Glutamatergic neuron (in vitro differentiated cells): ENCODE measurements around the gene NCF4. TPM values are rescaled to one million over a fixed set of nuclear protein-coding genes. Genes with fewer than 3 reads are reported as not detected.

Experiments used
- DNase-seq: peaks from one replicate; pipeline ENCODE4 v3.0.0; 2022
- H3K27ac Mint-ChIP-seq: one replicate; pipeline ENCODE4 v1.8.0; 2020; ENCODE audit warnings: mild to moderate bottlenecking, mixed read lengths, inconsistent platforms; ENCODE audit not compliant: unreplicated experiment
- H3K27me3 Mint-ChIP-seq: one replicate; pipeline ENCODE4 v1.8.0; 2020; ENCODE audit warnings: mild to moderate bottlenecking, moderate library complexity, mixed read lengths, inconsistent platforms; ENCODE audit not compliant: unreplicated experiment
- H3K36me3 Mint-ChIP-seq: one replicate; pipeline ENCODE4 v1.8.0; 2020; ENCODE audit warnings: mild to moderate bottlenecking, mixed read lengths, inconsistent platforms; ENCODE audit not compliant: unreplicated experiment
- H3K4me1 Mint-ChIP-seq: one replicate; pipeline ENCODE4 v1.8.0; 2020; ENCODE audit warnings: mild to moderate bottlenecking, low read depth, mixed read lengths, inconsistent platforms; ENCODE audit not compliant: unreplicated experiment
- H3K4me3 Mint-ChIP-seq: one replicate; pipeline ENCODE4 v1.8.0; 2020; ENCODE audit warnings: mild to moderate bottlenecking, mixed read lengths, inconsistent platforms; ENCODE audit not compliant: unreplicated experiment
- H3K9me3 Mint-ChIP-seq: one replicate; pipeline ENCODE4 v1.8.0; 2020; ENCODE audit warnings: mild to moderate bottlenecking, moderate library complexity, mixed read lengths, inconsistent platforms; ENCODE audit not compliant: unreplicated experiment
- total RNA-seq: library from RNA; stranded (reverse); fragmentation: NEBNext Ultra II Directional; extraction: Animal tissue kit (Norgen Biotek cat#: 25700); gene quantifications from one replicate; pipeline ENCODE4 v1.2.1, GENCODE V29; 2021; ENCODE audit not compliant: unreplicated experiment
- TF ChIP-seq, protein P1 (sequence below): fragments of 200-600 bp; sonication (generic); IDR thresholded peaks from one replicate; pipeline ENCODE4 v1.5.0; 2021; ENCODE audit not compliant: partially characterized antibody, unreplicated experiment

NCF4 gene
- total RNA-seq, 1 donor from 2014 or later: not detected

DNA sequence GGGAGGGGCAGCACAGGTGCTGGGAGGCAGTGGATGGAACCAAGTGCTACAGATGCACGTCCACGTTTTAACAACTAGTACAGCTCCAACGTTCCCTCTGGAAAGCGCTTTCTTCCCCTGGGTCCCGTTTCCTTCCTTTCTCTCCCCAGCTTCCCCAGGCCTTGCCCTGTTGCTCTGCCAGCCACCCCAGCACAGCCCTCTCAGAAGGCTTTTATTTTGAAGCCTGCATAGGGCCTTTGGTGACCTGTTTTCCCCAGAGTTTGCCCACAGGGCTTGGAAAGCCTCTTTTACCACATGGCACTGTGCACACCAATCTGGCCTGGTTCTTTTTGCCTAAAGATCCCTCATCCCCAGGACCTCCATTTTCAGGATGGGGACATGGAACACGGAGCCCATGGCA is 13.9 kb upstream of the NCF4 start:
- H3K4me3 Mint-ChIP-seq: no peak overlapping the region
- H3K36me3 Mint-ChIP-seq: no peaks in the 10 kb centered on the region
- TF ChIP-seq, protein P1, sequence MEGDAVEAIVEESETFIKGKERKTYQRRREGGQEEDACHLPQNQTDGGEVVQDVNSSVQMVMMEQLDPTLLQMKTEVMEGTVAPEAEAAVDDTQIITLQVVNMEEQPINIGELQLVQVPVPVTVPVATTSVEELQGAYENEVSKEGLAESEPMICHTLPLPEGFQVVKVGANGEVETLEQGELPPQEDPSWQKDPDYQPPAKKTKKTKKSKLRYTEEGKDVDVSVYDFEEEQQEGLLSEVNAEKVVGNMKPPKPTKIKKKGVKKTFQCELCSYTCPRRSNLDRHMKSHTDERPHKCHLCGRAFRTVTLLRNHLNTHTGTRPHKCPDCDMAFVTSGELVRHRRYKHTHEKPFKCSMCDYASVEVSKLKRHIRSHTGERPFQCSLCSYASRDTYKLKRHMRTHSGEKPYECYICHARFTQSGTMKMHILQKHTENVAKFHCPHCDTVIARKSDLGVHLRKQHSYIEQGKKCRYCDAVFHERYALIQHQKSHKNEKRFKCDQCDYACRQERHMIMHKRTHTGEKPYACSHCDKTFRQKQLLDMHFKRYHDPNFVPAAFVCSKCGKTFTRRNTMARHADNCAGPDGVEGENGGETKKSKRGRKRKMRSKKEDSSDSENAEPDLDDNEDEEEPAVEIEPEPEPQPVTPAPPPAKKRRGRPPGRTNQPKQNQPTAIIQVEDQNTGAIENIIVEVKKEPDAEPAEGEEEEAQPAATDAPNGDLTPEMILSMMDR: no peak
- peaks cover 6% of the 10 kb centered on the region for H3K9me3 Mint-ChIP-seq
- no peak overlapping the region for H3K27ac Mint-ChIP-seq
- H3K27me3 Mint-ChIP-seq: peaks cover 7% of the 10 kb centered on the region
- no peak for DNase-seq
- H3K4me1 Mint-ChIP-seq: no peaks in the 10 kb centered on the region

- no peak overlapping the region for H3K27ac Mint-ChIP-seq
- H3K4me3 Mint-ChIP-seq: no peak overlapping the region
- H3K4me1 Mint-ChIP-seq: peaks cover 4% of the 10 kb centered on the region
- H3K27me3 Mint-ChIP-seq: peaks cover 4% of the 10 kb centered on the region
- H3K36me3 Mint-ChIP-seq: no peaks in the 10 kb centered on the region
- TF ChIP-seq, protein P1: no peak
- no peak for DNase-seq
- peaks cover 3% of the 10 kb centered on the region for H3K9me3 Mint-ChIP-seq
These were observed 10.8 kb upstream of the NCF4 start for GRCh38 chr22:36850056-36850455.

DNA sequence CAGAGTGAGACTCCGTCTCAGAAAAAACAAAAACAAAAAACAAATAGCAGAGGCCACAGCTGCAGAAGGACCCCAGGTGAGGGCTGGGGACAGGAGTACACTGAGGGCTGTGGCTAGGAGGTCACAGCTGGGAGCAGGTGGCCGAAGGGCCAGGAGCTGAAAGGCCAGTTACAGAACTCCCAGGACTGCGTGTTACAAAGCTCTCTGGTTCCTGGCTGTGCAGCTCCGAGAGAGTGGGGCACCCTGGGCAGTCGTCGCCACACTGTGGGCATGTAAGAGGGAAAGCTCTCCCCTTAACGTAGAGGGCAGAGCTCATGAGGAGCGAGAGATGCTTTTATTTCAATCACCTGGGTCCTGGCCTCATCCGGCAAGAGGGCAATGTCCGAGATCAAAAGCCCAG is 10.1 kb upstream of the NCF4 start:
- H3K36me3 Mint-ChIP-seq: no peaks in the 10 kb centered on the region
- no peak for DNase-seq
- H3K4me1 Mint-ChIP-seq: peaks cover 4% of the 10 kb centered on the region
- peaks cover 5% of the 10 kb centered on the region for H3K9me3 Mint-ChIP-seq
- H3K27ac Mint-ChIP-seq: no peak overlapping the region
- peaks cover 4% of the 10 kb centered on the region for H3K27me3 Mint-ChIP-seq
- TF ChIP-seq, protein P1: no peak
- H3K4me3 Mint-ChIP-seq: no peak overlapping the region

- H3K27me3 Mint-ChIP-seq: peaks cover 6% of the 10 kb centered on the region
- DNase-seq: no peak
- peaks cover 4% of the 10 kb centered on the region for H3K9me3 Mint-ChIP-seq
- H3K36me3 Mint-ChIP-seq: no peaks in the 10 kb centered on the region
- H3K4me3 Mint-ChIP-seq: no peak overlapping the region
- TF ChIP-seq, protein P1: no peak
- H3K4me1 Mint-ChIP-seq: peaks cover 8% of the 10 kb centered on the region
- H3K27ac Mint-ChIP-seq: no peak overlapping the region
These were observed 8.5 kb upstream of the NCF4 start for GRCh38 chr22:36852056-36852973.
